CD4-positive, alpha-beta T cell treated with Interleukin-17A for 4 hours (primary cell): Measurements from ENCODE around the gene NID1.
"Not testable (repeated sequence)": the region's sequence is repeated elsewhere in the genome, so short reads cannot be mapped to it uniquely, and the experiment has no call there.

ENCODE experiments used
- DNase-seq: peaks from one replicate; pipeline ENCODE4 v3.0.0-alpha.2; 2020; ENCODE audit warnings: mixed read lengths

The NID1 gene

DNA sequence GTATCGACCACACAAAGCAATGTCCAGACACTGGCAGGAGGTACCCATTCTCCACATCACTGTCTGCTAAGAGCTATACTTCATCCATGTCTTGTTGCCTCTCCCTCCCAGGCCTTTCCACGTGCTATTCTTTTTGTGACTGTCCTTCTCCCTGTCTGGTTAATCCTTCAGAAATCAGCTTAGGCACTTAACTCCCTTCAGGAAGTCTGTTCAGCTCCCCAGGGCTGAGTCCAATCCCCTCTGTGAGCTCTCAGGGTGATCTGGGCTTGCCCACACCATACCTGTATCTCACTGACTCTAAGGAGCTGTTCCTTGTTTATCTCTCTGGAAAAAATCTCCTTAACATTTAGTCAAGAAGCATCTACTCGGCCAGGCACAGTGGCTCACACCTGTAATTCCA lies 69.4 kb downstream of the NID1 start:
- DNase-seq: no peak

DNA sequence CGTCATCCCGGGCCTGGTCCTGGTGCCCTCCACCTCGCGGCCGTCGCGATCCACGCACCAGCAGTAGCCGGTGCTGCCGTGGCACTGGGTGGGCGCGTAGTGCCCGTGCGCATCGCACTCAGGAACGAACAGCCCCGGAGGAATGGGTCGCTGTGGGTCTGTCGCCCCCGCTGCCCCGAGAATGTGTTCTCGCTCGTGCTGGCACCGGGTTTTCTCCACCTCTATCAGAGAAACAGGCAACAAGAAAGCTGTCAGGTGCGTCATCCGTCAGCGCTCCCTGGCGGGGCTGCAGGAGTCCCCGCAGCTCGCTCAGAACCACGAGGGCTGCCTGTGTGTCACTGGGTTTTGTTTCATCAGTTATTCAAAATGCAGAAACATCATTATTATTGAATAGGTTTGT lies 71.2 kb downstream of the NID1 start:
- no peak for DNase-seq

DNA sequence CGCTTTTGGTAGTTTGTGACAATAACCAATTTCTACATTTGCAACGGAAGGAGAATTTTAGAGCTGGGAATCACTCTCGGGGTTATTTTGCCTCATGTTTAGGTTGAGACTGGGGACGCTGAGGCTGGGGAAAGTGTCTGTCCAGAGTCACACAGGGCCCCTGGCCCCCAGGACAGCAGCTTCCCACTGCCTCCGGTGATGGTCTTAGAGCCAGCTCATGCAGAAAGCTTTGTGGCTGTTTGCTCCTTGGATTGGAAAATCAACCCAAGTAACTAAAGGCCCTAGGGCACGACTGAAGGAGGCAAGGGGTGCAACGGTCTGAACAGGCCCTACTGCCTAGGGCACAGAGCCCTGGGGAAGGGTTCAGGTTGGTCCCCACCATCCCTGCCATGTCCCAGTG lies 72.0 kb downstream of the NID1 start:
- DNase-seq: no peak

DNA sequence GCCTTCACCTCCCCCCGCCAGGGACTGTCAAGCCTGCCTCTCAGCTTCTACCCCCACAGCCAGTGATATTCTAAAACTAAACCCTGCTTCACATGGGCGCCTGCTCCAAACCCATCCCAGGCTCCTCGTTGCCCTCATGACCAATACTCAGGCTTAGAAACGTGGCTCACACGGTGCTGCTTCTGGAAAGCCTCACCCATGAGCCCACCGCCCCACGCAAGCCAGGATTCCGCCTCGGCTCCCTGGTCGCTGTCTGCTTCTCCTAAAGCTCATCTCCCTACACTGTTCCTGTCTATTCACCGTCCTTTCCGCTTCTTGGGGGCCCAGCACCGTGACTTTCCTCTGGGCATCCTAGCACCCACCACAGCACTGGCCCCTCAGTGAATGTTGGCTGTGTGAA lies 72.5 kb downstream of the NID1 start:
- no peak for DNase-seq

DNA sequence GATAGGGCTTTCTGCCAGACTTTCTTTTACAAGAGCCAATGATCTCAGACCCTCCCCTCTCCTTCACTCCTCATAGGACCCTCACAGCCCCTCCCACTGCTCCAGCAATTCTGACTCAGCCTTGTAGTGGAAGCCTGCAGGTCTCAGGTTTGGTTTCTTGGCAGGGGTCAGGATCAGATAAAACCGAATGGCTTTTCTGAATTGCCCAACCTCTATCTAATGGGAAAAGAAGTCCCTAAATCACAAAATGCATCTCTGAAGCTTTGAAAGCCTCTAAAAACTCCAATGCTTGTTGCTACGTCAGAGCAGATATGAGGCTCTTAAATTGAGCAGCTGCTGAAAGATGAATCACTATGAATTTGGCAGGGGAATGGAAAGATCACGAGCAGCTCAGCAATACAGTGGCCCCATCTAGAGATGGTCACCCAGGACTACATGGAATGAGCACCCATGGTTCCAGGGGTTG lies 74.5 kb downstream of the NID1 start:
- DNase-seq: no peak

DNA sequence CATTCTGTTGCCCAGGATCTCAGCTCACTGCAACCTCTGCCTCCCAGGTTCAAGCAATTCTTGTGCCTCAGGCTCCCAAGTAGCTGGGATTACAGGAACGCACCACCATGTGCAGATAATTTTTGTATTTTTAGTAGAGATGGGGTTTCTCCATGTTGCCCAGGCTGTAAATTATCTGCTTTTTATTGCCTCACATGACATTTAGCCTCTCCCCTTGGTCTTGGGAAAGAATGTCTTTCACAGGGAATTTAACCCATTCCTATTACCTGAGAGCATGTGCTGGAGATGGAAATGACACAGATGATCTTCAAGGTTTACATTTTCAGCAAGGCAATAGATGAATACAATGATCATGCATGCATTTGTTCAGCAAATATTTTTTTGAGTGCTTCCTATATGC lies 75.8 kb downstream of the NID1 start:
- DNase-seq: no peak

DNA sequence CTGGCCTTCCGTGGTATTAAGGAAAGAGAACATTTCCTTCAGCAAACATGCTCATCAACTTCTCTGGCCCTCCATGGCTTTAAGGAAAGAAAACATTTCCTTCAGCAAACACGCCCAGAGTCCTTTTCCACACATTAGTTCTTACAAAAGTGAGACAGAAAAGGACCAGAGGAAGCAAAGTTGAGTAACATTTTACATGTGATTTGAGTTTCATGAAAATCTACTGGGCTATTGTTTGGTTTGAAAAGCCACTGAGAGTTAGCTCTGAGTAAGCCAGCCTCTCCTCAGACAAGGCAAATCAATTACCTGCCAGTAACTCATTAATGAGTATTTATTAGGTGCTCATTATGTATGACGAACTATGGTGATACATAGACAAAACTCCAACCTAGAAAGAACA lies 78.0 kb downstream of the NID1 start:
- DNase-seq: no peak

DNA sequence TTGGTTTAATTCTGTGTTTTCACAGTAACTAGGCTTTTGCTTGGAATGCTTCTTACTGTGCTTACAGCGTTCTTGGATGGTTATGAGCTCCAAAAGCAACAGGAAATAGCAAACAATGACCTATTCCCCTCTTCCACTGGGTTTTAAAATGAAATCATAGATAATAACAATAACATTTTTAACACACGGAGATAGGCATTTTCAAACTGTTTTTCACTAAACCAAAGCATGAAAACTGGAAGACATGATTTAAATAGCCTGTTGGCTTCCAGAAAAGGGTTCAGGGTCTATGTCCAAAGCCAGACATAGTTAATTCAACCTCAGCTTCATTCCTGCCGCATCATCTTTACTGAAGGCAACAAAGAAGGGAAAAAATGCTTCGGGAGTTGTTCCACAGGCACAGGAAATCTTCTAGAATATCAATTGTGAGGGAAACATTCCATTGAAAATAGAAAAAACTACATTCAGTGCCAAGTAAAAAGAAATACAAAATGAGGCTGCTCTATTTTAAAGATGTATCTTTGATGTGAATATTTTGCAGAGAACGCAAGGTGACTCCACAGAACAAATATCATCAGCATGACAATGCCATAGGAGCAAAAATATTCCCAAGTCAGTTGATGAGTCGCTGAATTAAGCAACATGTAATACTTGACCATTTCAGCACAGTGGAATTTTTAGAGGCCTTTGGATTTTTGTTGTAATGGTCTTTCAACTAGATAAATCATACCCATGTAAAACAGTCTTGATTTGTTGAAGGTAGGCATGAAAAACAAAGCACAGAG lies 80.7 kb downstream of the NID1 start:
- DNase-seq: no peak

DNA sequence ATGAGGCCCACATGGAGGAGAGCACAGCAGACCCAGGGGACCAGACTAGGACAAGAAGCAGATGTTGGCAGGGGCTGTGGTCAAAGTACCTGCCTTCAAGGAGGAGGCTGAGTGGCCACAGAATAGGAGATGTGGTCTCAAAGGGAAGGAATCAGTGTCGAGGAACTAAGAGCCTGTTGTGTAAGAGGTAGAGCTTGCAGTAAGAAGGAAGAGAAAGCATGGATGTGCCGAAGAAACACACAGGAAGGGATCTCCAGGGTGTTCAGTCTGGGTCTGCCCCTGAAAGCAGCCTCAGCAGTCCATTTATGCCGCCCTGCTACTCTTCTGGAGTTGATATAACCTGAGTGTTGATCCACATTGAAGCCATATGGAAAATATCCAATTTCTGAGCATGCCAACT lies 83.9 kb downstream of the NID1 start:
- DNase-seq: no peak

DNA sequence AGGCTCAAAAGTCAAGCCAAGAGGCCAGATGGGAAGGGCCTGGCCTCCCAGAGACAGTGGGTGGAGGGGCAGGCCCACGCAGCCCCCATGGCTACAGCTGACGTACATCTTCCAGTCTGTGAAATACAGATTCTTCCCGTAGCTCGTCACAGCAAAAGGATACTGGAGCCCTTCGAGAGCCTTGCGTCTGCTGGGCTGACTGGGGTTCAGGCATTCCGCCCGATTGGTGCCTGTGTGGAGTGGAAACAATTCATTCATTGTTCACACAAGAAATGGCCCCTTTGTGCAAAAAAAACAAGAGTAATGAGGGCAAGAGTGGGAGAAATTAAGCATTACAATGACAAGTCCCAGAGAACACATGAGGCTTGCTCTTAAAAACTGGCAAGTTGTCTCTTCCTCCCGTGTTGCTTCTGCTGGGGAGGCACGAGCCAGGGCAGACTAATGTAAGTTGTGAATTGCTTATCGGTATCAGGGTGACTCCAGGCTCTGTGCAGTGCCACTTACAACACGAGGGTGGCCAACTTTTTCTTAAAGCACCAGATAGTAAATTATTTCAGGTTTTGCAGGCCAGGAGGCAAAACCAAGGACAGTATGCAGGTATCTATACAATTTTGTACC lies 85.1 kb downstream of the NID1 start:
- DNase-seq: no peak

DNA sequence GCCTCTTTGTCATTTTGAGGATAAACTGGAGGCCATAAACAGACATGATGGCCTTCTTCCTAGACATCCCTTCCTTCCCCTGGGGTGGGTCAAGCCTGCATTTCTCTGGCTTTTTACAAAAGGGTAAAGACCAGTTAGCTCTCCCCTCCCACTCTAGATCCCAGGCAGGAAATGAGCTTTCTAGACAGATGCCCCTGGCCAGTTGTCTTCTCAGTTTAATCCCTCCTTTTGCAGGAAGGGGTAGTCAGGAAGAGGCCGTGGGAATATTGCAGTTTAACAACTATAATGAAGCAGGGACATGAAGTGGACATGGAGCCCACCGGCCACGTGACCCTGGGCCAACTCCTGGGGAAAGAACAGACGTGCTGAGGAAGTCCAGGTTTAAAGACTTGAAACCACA lies 85.7 kb downstream of the NID1 start:
- DNase-seq: no peak

DNA sequence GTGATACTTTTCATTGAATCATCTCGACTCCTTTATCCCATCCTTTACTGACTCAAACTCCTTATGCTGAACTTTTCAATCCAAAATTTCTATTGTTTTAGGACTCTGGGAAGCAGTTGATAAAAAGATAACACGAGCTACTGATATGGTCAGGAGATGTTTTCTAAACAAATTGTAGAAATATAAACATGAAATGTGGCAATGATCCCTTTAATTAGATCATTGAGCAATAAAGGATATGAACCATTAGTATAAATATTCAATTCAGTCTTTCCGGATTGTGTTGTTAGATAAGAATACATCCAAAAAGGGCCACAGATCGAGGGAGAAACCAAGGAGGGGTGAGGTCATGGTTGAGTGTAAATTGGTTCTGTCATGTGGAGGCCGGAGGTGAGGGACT lies 88.4 kb downstream of the NID1 start:
- no peak for DNase-seq

DNA sequence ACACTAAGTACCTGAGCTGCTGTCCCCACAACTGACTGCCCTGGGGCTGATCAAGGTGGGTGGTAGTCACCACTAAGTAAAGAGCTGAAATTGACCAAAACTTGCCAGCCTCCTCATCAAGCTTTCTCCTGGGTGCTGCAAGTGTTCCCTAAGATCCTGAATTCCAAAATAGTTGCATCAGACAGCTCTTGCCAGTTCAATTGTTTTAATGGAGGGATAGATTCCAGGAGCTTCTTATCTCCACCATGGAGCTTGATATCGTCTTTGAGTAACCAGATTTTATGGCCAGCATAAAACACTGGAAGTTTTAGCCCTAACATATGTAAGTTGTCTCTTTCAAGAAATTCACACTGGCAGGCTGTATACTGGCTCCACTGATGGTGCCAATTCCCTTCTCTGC lies 90.3 kb downstream of the NID1 start:
- no peak for DNase-seq

DNA sequence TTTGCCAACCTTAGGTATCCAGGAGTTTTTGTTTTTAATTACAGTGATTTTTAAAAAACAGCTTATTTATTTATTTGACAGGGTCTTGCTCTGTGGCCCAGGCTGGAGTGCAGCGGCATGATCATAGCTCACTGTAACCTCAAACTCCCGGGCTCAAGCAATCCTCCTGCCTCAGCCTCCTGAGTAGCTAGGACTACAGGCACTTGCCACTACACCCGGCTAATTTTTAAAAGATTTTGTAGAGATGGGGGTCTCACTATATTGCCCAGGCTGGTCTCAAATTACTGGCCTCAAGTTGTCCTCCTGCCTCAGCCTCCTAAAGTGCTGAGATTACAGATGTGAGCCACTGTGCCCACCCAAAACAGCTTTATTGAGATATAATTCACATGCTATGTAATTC lies 92.2 kb downstream of the NID1 start:
- DNase-seq: not testable (repeated sequence)

DNA sequence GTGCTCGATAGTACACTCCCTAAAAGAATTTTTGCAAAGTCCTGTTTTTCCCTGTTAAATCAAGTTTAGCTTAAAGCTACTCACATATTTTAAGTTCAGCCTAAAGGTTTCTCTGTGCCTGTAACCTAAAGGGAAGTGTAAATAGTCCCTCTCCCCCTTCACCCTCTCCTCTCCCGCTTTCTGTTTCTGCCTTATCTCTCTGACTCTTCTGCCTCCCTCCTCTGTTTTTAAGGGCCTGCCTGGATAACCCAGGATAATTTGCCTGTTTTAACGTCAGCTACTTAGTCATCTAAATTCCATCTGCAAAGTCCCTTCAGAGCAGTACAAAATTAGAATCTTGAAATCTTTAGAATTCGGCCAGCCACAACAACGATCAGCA lies 92.6 kb downstream of the NID1 start:
- DNase-seq: no peak

DNA sequence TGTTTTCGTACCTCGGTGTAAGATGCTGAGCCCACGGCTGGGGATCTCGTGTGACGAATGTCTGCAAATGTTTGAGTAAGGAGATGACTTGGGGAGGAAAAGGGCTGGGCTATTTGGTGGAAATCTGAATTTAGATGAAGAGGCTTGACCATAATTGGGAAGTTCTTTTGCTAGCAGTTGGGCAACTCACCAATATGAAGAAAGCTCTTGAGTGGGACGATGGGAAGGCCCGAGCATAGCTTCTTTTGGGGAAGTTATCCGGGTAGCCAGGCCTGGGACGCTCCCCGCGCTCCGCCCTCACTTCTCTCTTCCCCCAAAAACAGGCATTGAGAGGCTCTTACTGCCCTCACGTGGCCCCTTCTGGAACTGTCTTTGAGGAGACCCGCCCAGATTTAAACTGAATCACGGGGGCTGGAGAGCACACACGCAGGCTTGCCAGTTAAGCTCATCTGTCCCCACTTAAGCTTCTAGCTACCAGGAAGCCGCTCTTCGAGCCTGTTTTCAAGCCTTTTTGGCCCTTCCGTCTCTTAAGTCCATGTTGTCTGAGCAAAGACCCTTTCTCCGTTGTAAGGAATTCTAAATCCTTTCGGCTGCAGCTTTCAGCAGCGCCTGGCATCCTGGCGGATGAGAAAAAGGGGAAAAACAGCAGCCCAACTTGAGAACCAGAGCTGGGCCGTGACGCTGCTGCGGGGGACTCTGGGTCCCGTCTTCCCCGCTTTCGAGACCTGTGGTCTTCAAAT lies 93.1 kb downstream of the NID1 start:
- DNase-seq: peak; percentile 91

DNA sequence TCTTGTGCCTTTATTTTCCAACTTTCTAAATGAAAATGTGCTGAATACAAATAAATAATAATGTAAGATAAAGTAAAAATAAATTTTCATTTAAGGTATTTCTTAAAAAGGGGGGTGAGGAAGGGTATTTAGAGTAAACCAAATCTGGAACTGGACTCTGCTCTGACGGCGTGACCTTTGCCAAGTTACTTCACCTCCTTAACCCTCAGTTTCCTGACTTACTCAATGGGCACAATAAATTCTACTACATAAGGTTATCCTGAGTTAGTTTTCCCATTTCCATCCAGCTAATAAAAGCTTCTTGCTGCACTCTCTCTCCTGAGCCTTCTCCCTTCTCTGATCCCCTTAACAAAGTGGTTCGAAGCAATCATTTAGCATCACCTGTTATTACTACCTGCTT lies 93.9 kb downstream of the NID1 start:
- no peak for DNase-seq

DNA sequence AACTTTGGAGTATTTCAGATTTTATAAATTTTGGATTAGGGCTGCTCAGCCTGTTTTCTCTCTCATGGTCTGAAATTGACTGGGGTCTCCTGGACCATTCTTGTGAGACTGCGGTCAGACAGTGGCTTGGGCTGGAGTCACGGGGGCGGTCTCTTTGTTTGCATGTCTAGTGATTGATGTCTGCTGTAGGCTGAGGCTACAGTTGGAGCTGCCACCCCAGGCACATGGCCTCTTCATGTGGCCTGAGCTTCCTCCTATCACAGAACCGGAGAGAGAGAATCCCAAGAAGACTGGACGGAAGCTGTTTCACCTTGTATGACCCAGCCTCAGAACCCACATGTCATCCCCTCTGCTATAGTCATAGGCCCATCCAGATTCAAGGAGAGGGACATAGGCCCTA lies 96.1 kb downstream of the NID1 start:
- DNase-seq: no peak

DNA sequence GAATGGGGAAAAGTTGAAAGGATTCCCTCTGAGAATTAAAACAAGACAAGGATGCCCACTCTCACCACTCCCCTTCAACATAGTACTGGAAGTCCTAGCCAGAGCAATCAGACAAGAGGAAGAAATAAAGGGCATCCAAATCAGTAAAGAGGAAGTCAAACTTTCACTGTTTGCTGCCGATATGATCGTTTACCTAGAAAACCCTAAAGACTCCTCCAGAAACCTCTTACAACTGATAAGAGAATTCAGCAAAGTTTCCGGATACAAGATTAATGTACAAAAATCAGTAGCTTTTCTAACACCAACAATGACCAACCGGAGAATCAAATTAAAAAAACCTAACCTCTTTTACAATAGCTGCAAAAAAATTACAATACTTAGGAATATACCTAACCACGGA lies 98.8 kb downstream of the NID1 start:
- not testable (repeated sequence) for DNase-seq

DNA sequence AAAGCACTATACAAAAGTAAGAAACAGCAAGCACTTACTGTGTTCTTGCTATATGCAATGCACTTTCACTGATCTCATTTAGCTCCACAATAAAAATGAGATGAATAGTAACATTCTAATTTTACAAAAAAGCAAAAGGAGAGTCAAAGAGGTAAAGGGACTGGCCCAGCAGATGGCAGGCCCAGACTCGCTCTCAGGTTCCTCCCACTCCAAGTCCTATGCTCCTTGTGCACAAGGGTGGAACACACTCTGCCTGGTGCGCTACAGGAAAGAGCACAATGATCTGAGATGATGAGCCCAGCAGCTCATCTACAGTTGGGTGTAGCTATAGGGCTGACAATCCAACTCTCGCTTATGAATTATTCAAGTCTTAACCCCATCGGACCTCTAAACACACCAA lies 104.1 kb downstream of the NID1 start:
- DNase-seq: no peak

DNA sequence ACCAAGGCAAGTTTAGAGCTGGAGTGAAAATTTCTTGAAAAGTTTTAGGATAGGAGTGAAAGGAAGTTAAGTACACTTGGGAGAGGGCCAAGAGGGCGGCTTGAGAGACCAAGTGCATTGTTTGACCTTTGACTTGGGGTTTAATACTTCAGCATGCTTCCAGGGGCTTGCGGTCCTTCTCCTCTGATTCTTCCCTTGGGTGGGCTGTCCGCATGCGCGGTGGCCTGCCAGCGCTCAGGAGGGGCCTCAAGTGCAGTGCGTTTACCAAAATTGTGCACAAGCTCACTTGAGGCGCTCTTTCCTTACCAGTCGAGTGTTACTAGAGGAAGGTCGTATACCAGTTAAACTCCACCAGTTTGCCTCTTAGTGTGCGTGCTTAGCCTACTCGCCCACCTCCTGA lies 106.9 kb downstream of the NID1 start:
- no peak for DNase-seq

DNA sequence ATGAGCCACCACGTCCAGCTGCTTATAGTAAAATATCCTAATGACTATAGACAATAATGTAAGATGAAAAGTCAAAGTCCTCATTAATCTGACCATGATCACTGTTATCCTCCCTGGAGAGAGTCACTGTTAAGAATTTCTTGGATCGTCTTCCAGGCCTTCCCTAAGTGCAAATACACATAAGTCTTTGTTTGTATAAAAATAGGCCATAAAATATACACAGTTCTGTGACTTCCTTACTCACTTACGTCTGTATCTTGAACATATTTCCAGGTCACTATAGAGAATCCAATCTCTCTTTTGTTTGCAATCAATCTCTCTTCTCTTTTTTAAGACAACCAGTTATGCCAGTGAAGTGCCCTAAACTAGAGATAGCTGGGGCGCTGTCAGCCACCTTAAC lies 109.1 kb downstream of the NID1 start:
- no peak for DNase-seq

DNA sequence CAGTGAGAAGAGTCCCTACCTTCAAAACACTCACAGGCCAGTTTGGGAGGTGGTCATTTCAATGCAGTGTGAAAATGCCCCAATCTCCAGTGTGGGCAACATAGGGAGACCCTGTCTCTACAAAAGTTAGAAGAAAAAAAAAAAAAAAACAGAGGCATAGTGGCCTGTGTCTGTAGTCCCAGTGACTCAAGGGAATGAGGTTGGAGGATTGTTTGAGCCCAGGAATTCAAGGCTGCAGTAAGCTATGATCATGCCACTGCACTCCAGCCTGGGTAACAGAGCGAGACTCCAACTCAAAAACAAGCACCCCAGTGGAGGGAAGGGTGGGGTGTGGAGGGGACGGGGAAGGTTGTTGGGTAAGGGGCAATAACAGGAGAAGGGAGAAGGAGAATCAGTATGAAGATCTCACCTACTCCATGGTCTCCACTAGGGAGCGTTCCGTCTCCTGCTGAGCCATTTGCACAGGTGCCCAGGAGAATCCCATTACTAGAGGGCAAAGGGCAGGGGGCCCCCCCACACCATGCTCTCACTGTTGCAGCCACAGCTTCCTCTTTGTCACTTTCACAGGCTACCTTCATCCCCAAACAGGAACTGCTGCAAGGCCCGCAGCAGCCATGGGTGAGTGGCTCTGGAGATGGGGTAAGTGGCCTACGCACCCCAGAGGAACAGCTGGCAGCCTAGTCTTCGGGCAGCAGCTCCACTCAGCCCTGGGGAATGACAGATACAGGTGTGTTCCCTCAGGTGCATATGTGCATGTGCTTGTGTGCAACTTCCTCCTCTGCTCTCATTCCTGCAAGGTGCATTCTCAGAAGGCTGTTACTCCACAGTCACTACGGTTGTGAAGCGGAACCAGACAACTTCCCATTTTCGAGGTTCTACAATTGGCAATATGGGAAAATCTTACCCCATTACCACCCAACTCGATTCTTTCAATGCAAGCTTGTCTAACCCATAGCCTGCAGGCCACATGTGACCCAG lies 110.3 kb downstream of the NID1 start:
- DNase-seq: peak; percentile 68
